ENCODE data around the gene COX5B.
"Not testable (repeated sequence)": the region's sequence is repeated elsewhere in the genome, so short reads cannot be mapped to it uniquely, and the experiment has no call there.

Gene COX5B

DNA sequence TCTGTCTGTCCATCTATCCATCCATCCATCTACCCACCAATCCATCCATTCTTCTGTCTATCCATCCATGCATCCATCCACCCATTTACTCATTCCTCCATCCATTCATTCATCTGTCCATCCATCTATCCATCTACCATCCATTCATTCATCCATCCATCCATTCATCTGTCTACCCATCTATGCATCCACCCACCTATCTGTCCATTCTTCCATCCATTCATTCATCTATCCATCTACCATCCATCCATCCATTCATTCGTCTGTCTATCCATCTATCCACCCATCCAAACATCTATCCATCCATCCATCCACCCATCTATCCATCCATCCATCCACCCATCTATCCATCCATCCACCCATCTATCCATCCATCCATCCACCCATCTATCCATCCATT lies 25.4 kb upstream of the COX5B start:
- not testable (repeated sequence) for H3K9me3 ChIP-seq (ENCODE audit: control insufficient read depth, insufficient read depth, low read depth, low read length); H3K4me3 ChIP-seq (ENCODE audit: low read depth, low read length); H3K9ac ChIP-seq (ENCODE audit: low read length); H3K36me3 ChIP-seq (ENCODE audit: control insufficient read depth, insufficient read depth, low read length); H3K27ac ChIP-seq (ENCODE audit: low read depth, low read length); H3K4me1 ChIP-seq (ENCODE audit: control insufficient read depth, insufficient read depth, low read length); H3K27me3 ChIP-seq (ENCODE audit: control insufficient read depth, insufficient read depth, low read length)

DNA sequence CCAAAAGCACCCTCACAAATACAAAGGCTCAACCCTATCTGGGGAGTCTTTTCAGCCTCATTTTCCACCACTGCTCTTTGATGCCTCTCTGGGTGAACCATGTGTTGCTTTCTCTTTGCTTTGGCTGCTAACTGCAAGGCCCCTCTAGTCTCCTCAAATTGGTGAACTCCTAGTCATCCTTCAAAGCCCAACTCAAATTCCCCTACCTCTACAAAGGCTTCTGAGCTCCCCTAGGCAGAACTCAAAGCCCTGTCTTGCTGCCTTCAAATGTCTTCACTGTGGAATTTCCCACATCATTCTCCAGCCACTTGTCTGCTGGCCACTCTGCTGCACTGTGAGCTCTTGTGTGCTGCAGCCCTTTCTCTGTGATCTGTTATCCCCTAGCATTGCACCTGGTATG lies 22.9 kb upstream of the COX5B start:
- not testable (repeated sequence) for H3K9me3 ChIP-seq (ENCODE audit: control insufficient read depth, insufficient read depth, low read depth, low read length); H3K9ac ChIP-seq (ENCODE audit: low read length); H3K4me3 ChIP-seq (ENCODE audit: low read depth, low read length); H3K27me3 ChIP-seq (ENCODE audit: control insufficient read depth, insufficient read depth, low read length); H3K27ac ChIP-seq (ENCODE audit: low read depth, low read length); H3K4me1 ChIP-seq (ENCODE audit: control insufficient read depth, insufficient read depth, low read length); H3K36me3 ChIP-seq (ENCODE audit: control insufficient read depth, insufficient read depth, low read length)

DNA sequence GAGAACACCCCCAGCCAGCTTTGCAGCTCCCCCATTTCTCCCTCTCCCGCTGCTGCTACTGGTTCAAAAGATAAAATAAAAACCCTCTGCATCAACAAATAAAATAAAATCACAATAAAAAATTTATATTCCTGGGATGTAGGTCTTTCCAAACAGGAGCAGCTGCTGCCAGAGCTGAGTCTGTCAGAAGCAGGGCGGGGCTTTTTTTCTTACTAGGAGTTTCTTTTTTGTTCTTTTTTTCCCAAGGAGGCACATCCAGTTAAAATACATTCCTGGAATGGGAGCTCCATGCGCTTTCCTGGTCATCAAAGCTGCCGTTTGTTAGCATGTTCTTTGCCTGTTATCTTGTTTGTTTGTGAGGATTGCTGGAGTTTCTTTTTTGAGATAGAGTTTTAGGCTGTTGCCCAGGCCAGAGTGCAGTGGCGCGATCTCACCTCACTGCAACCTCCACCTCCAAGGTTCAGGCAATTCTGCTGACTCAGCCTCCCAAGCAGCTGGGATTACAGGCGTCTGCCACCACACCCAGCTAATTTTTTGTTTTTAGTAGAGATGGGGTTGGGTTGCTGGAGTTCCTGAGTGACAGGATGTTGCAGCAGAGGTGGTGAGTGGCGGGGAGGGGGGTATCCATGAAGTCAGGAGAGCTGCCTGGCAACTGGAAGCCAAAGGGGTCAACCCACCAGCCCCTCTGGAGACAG lies 20.4 kb upstream of the COX5B start:
- not testable (repeated sequence) for H3K9me3 ChIP-seq (ENCODE audit: control insufficient read depth, insufficient read depth, low read depth, low read length); H3K36me3 ChIP-seq (ENCODE audit: control insufficient read depth, insufficient read depth, low read length); H3K4me3 ChIP-seq (ENCODE audit: low read depth, low read length); H3K27me3 ChIP-seq (ENCODE audit: control insufficient read depth, insufficient read depth, low read length); H3K9ac ChIP-seq (ENCODE audit: low read length); H3K27ac ChIP-seq (ENCODE audit: low read depth, low read length); H3K4me1 ChIP-seq (ENCODE audit: control insufficient read depth, insufficient read depth, low read length)

DNA sequence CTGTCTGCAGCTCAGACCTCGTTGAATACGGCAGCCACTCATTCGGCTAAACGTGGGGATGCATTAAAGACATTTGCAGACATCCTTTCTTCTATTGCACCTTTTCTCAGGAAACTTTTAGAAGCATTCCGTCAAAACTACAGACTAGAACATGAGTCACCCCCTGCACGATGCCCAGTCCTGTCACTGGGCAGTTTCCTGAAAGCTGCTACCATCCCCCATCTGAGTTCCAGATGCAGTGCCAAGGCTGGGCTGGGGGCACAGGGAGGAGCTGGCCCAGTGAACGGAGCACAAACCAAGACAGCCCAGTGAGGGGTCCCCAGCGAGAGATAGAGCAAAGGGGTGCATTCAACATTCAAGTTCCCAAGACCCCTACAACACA lies 19.8 kb upstream of the COX5B start:
- H3K4me3 ChIP-seq (ENCODE audit: low read depth, low read length); H3K9ac ChIP-seq (ENCODE audit: low read length); H3K27me3 ChIP-seq (ENCODE audit: control insufficient read depth, insufficient read depth, low read length); H3K27ac ChIP-seq (ENCODE audit: low read depth, low read length); H3K4me1 ChIP-seq (ENCODE audit: control insufficient read depth, insufficient read depth, low read length); H3K9me3 ChIP-seq (ENCODE audit: control insufficient read depth, insufficient read depth, low read depth, low read length); H3K36me3 ChIP-seq (ENCODE audit: control insufficient read depth, insufficient read depth, low read length): not testable (repeated sequence)

DNA sequence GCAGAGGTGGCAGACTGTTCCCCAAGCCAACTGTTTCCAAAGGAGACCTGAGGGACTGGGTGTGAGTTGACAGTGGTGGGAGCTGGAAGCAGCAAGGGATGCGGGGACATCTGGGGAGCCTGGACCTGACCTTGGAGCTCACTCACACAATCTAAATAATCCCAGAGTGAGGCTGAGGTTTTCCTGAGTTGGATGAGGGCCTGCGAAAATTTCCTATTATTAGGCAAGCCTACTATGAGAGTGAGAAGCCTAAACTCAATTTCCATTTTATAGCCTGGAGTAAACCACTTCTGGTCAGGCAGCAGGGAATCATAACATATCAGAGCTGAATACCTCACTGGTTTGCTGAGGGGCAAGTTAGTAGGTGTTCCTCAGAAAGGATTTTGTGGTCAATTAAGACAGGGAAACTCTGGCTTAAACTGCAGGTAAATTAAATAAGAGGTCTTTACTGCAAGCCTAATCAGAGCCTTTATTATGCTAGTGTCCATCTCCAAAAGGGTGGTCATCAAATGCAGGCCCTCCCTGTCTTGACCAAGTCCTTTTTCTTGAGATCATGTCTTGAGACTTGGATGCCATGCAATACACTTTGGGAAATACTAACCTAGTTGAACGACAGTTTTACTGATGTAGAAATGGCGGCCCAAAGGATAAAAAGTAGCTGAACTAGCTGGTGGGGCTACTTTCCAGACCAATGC lies 1.7 kb upstream of the COX5B start:
- H3K36me3 ChIP-seq (ENCODE audit: control insufficient read depth, insufficient read depth, low read length) = peaks cover 26% of the 10 kb centered on the region
- H3K27me3 ChIP-seq (ENCODE audit: control insufficient read depth, insufficient read depth, low read length) = no peaks in the 10 kb centered on the region
- peaks cover 9% of the 10 kb centered on the region for H3K4me1 ChIP-seq (ENCODE audit: control insufficient read depth, insufficient read depth, low read length)
- H3K4me3 ChIP-seq (ENCODE audit: low read depth, low read length) = no peak overlapping the region
- no peaks in the 10 kb centered on the region for H3K9me3 ChIP-seq (ENCODE audit: control insufficient read depth, insufficient read depth, low read depth, low read length)
- H3K9ac ChIP-seq (ENCODE audit: low read length) = no peak overlapping the region
- no peak overlapping the region for H3K27ac ChIP-seq (ENCODE audit: low read depth, low read length)

DNA sequence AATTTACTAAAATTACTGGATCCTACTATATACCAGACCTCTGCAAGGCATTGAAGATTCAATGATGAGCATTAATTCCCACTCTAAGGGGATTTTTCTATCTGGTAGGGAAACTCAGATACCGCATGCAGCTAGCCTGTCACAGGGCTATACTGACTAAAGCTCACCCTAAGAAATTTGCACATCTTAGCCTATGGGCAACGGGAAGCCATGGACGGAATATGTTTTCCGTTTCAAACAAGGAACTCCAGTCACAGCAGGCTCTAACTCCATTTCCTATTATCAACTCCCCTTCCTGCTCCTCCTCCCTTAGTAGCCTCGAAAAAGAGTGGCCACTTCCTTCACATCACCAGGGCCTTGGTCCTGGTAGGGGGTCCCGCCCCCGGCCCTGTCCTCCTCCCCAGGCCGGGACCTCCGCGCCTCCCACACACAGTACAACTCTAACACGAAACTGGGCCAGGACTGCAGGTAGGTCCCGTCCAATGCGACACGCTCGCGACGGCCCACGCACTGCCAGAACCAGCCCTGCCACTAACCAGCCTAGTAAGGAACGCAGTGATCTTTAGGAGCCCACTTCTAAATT lies 659 bp upstream of the COX5B start:
- H3K27ac ChIP-seq (ENCODE audit: low read depth, low read length) = peak overlapping the region; percentile 59; the same call in 1 of the 2 replicates
- peaks cover 33% of the 10 kb centered on the region for H3K36me3 ChIP-seq (ENCODE audit: control insufficient read depth, insufficient read depth, low read length)
- peak overlapping the region; percentile 100 for H3K4me3 ChIP-seq (ENCODE audit: low read depth, low read length)
- H3K9me3 ChIP-seq (ENCODE audit: control insufficient read depth, insufficient read depth, low read depth, low read length) = no peaks in the 10 kb centered on the region
- H3K27me3 ChIP-seq (ENCODE audit: control insufficient read depth, insufficient read depth, low read length) = no peaks in the 10 kb centered on the region
- H3K9ac ChIP-seq (ENCODE audit: low read length) = peak overlapping the region; percentile 67
- H3K4me1 ChIP-seq (ENCODE audit: control insufficient read depth, insufficient read depth, low read length) = peaks cover 9% of the 10 kb centered on the region

DNA sequence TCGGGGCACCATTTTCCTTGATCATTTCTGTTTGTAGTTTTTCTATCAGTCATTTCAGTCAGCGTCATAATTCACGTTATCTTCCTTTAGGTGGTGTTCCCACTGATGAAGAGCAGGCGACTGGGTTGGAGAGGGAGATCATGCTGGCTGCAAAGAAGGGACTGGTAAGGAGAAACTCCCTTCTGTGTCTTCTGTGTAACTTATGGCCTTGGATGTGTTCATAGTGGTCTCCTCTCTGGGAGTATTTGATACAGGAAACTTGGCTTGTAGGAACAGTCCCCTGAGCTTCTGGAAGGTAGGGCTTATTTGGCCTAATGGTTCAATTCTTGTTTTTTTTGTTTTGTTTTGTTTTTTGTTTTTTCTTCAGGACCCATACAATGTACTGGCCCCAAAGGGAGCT lies 1.1 kb downstream of the COX5B start:
- H3K27ac ChIP-seq (ENCODE audit: low read depth, low read length) = no peak overlapping the region
- no peak overlapping the region for H3K9ac ChIP-seq (ENCODE audit: low read length)
- peak overlapping the region; percentile 100 for H3K4me3 ChIP-seq (ENCODE audit: low read depth, low read length)
- H3K4me1 ChIP-seq (ENCODE audit: control insufficient read depth, insufficient read depth, low read length) = peaks cover 9% of the 10 kb centered on the region
- peaks cover 40% of the 10 kb centered on the region for H3K36me3 ChIP-seq (ENCODE audit: control insufficient read depth, insufficient read depth, low read length)
- no peaks in the 10 kb centered on the region for H3K27me3 ChIP-seq (ENCODE audit: control insufficient read depth, insufficient read depth, low read length)
- no peaks in the 10 kb centered on the region for H3K9me3 ChIP-seq (ENCODE audit: control insufficient read depth, insufficient read depth, low read depth, low read length)

DNA sequence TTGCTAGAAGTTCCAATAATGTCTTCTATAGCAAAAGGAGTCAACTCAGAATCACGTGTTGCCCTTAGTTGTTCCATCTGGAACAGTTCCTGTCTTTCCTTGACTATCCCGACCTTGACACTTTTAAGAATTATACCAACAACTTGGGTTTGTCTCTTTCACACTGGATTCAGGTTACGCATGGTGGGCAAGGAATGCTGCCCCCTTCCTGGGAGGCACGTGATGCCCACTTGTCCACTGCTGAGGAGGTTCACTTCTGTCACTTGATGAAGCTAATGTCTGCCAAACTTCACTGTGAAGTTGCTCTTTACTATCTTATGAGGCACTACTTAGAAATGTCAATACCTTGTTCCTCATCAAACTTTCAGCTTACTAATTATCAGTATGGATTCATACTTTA lies 5.3 kb downstream of the COX5B start:
- peaks cover 4% of the 10 kb centered on the region; the same call in 1 of the 2 replicates for H3K9me3 ChIP-seq (ENCODE audit: control insufficient read depth, insufficient read depth, low read depth, low read length)
- no peak overlapping the region for H3K27ac ChIP-seq (ENCODE audit: low read depth, low read length)
- H3K4me3 ChIP-seq (ENCODE audit: low read depth, low read length) = no peak overlapping the region
- H3K9ac ChIP-seq (ENCODE audit: low read length) = no peak overlapping the region
- H3K4me1 ChIP-seq (ENCODE audit: control insufficient read depth, insufficient read depth, low read length) = no peaks in the 10 kb centered on the region
- H3K27me3 ChIP-seq (ENCODE audit: control insufficient read depth, insufficient read depth, low read length) = no peaks in the 10 kb centered on the region
- peaks cover 68% of the 10 kb centered on the region for H3K36me3 ChIP-seq (ENCODE audit: control insufficient read depth, insufficient read depth, low read length)

DNA sequence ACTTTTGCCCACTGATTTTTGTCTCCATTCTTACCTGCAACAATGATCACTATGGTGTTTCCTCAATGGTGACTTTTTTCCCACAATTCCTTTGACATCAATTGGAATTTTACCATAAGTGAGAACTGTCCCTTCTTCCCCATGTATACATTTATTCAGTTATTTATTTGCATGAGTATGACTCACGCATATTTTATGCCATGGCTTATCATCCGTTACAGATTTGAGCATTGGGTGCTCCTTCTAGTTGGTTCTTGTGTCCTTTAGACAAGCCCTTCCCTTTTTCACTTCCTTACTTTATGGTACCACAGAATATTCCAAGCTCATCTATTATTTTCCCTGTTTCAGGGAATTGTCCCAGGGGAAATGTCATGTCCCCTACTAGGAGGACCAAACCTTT lies 7.6 kb downstream of the COX5B start:
- Histone ChIP-seq H3K9ac (ENCODE audit: low read length) (no peak overlapping the region), H3K27ac (ENCODE audit: low read depth, low read length) (no peak overlapping the region), H3K4me1 (ENCODE audit: control insufficient read depth, insufficient read depth, low read length) (no peaks in the 10 kb centered on the region), H3K36me3 (ENCODE audit: control insufficient read depth, insufficient read depth, low read length) (peaks cover 75% of the 10 kb centered on the region), H3K9me3 (ENCODE audit: control insufficient read depth, insufficient read depth, low read depth, low read length) (peaks cover 4% of the 10 kb centered on the region; the same call in 1 of the 2 replicates), H3K27me3 (ENCODE audit: control insufficient read depth, insufficient read depth, low read length) (no peaks in the 10 kb centered on the region), H3K4me3 (ENCODE audit: low read depth, low read length) (no peak overlapping the region)

DNA sequence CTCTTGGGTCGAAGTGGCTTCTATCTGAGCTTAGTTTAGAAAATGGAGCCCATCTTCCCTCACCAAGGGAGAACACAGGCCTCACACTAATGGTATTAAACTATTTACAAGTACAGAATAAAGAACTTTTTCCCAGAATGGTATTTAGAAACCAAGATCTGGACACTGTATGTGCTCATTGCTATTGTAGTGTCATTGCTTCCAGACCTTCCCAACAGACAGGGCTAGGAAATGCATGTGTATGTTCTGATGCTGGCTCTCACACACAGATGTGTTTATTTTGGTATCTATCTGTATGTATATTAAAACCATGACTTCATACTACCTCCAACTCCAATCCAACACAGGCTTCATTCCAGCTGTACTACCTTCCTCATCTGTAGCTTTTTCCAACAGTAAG lies 8.0 kb downstream of the COX5B start:
- peaks cover 75% of the 10 kb centered on the region for H3K36me3 ChIP-seq (ENCODE audit: control insufficient read depth, insufficient read depth, low read length)
- H3K4me1 ChIP-seq (ENCODE audit: control insufficient read depth, insufficient read depth, low read length) = no peaks in the 10 kb centered on the region
- H3K9me3 ChIP-seq (ENCODE audit: control insufficient read depth, insufficient read depth, low read depth, low read length) = peaks cover 4% of the 10 kb centered on the region; the same call in 1 of the 2 replicates
- H3K27ac ChIP-seq (ENCODE audit: low read depth, low read length) = no peak overlapping the region
- no peaks in the 10 kb centered on the region for H3K27me3 ChIP-seq (ENCODE audit: control insufficient read depth, insufficient read depth, low read length)
- no peak overlapping the region for H3K4me3 ChIP-seq (ENCODE audit: low read depth, low read length)
- no peak overlapping the region for H3K9ac ChIP-seq (ENCODE audit: low read length)

DNA sequence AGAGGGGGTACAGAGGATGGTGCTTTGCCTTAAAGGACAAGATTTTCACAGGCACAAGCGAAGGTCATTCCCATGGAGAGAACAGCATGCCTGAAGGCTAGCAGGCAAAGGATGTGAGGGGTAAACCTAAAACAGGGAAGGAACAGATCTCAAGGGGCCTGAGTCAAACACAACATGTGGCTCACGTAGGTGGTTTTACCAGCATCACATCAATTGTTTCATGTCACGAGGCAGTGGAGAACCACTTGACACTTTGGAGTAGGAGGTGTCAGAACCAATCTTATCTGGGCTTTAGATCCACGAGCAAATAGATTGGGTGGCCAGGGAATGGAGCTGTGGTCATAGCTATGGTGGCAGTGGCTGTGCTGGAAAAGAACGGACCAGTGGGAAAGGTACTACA lies 8.4 kb downstream of the COX5B start:
- peaks cover 4% of the 10 kb centered on the region; the same call in 1 of the 2 replicates for H3K9me3 ChIP-seq (ENCODE audit: control insufficient read depth, insufficient read depth, low read depth, low read length)
- no peak overlapping the region for H3K4me3 ChIP-seq (ENCODE audit: low read depth, low read length)
- no peaks in the 10 kb centered on the region for H3K4me1 ChIP-seq (ENCODE audit: control insufficient read depth, insufficient read depth, low read length)
- no peaks in the 10 kb centered on the region for H3K27me3 ChIP-seq (ENCODE audit: control insufficient read depth, insufficient read depth, low read length)
- H3K36me3 ChIP-seq (ENCODE audit: control insufficient read depth, insufficient read depth, low read length) = peaks cover 75% of the 10 kb centered on the region
- no peak overlapping the region for H3K9ac ChIP-seq (ENCODE audit: low read length)
- H3K27ac ChIP-seq (ENCODE audit: low read depth, low read length) = no peak overlapping the region
